ENCODE measurements around the gene HSPA9.

HSPA9 gene

GRCh38 chr5:138573223-138573622 is 2.0 kb downstream of the HSPA9 start:
- in situ Hi-C loops (cut with HindIII; ENCODE audit: low sequenced_read_pairs) = no loop called here
- DNase-seq (ENCODE audit: low read depth, low spot score) = no peak
- no peak overlapping the region for H3K4me3 ChIP-seq (ENCODE audit: low read depth, low read length)
- TF ChIP-seq, protein P1, sequence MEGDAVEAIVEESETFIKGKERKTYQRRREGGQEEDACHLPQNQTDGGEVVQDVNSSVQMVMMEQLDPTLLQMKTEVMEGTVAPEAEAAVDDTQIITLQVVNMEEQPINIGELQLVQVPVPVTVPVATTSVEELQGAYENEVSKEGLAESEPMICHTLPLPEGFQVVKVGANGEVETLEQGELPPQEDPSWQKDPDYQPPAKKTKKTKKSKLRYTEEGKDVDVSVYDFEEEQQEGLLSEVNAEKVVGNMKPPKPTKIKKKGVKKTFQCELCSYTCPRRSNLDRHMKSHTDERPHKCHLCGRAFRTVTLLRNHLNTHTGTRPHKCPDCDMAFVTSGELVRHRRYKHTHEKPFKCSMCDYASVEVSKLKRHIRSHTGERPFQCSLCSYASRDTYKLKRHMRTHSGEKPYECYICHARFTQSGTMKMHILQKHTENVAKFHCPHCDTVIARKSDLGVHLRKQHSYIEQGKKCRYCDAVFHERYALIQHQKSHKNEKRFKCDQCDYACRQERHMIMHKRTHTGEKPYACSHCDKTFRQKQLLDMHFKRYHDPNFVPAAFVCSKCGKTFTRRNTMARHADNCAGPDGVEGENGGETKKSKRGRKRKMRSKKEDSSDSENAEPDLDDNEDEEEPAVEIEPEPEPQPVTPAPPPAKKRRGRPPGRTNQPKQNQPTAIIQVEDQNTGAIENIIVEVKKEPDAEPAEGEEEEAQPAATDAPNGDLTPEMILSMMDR (IDR thresholded peaks at IDR 0.05; ENCODE audit: low read depth, low read length) = no peak

- no peak overlapping the region for H3K4me3 ChIP-seq (ENCODE audit: low read depth, low read length)
- in situ Hi-C loops (cut with HindIII; ENCODE audit: low sequenced_read_pairs) = no loop called here
- TF ChIP-seq, protein P1 (IDR thresholded peaks at IDR 0.05; ENCODE audit: low read depth, low read length) = no peak
- DNase-seq (ENCODE audit: low read depth, low spot score) = no peak
Observed at GRCh38 chr5:138570871-138571270, 4.3 kb downstream of the HSPA9 start.

GRCh38 chr5:138569782-138570181 is 5.4 kb downstream of the HSPA9 start:
- no peak overlapping the region for H3K4me3 ChIP-seq (ENCODE audit: low read depth, low read length)
- TF ChIP-seq, protein P1 (IDR thresholded peaks at IDR 0.05; ENCODE audit: low read depth, low read length) = no peak
- DNase-seq (ENCODE audit: low read depth, low spot score) = no peak
- in situ Hi-C loops (cut with HindIII; ENCODE audit: low sequenced_read_pairs) = no loop called here

DNA sequence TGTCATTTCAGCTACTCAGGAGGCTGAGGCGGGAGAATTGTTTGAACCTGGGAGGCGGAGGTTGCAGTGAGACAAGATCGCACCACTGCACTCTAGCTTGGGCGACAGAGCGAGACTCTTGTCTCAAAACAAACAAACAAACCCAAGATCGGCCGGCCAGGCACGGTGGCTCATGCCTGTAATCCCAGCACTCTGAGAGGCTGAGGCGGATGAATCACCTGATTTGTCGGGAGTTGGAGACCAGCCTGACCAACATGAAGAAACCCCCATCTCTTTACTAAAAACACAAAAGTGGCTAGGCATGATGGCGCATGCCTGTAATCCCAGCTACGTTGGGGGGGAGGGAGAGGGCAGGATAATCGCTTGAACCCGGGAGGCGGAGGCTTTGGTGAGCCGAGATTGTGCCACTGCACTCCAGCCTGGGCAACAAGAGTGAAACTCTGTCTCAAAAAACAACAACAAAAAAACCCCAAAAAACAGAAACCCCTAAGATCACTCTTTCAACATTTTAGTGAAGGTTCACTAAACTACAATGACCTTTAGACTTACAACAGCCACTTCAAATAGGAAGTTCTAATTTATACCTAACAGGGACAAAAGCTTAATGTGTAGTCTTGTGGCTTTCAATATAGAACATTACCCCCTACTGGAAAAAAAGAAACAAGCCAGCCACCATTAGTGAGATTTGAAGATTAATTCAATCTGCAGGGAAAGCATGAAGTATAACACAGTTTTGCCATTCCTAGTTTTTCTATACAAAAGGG is 7.0 kb downstream of the HSPA9 start:
- in situ Hi-C loops (cut with HindIII; ENCODE audit: low sequenced_read_pairs) = no loop called here
- peak; percentile 50 for DNase-seq (ENCODE audit: low read depth, low spot score)
- H3K4me3 ChIP-seq (ENCODE audit: low read depth, low read length) = no peak overlapping the region
- TF ChIP-seq, protein P1 (IDR thresholded peaks at IDR 0.05; ENCODE audit: low read depth, low read length) = no peak

DNA sequence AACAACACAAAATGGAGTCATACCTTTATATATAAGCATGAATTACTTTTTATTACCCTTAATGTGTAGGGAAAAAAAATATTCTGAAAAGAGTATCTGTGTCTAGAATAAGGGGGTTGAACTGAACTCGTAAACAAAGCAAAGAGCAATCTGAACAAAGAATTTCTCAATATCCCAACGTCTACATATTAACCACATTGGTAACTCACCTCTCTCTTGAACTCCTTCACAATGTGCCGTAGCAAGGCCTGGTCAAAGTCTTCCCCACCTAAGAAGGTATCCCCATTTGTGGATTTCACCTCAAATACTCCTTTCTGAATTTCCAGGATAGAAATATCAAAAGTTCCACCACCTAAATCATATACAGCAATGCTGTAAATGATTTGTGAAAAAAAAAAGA is 8.4 kb downstream of the HSPA9 start:
- H3K4me3 ChIP-seq (ENCODE audit: low read depth, low read length) = no peak overlapping the region
- TF ChIP-seq, protein P1 (IDR thresholded peaks at IDR 0.05; ENCODE audit: low read depth, low read length) = no peak
- in situ Hi-C loops (cut with HindIII; ENCODE audit: low sequenced_read_pairs) = no loop called here
- no peak for DNase-seq (ENCODE audit: low read depth, low spot score)

GRCh38 chr5:138565100-138565821 is 9.9 kb downstream of the HSPA9 start:
- in situ Hi-C loops (cut with HindIII; ENCODE audit: low sequenced_read_pairs) = no loop called here

More at GRCh38 chr5:138565100-138565821, 9.9 kb downstream of the HSPA9 start:
- DNase-seq (ENCODE audit: low read depth, low spot score) = no peak
- H3K4me3 ChIP-seq (ENCODE audit: low read depth, low read length) = no peak overlapping the region
- TF ChIP-seq, protein P1 (IDR thresholded peaks at IDR 0.05; ENCODE audit: low read depth, low read length) = no peak
